Measurements from ENCODE around the gene PHF20. TPM values are rescaled to one million over a fixed set of nuclear protein-coding genes. Genes with fewer than 3 reads are reported as not detected.

Gene PHF20
- total and polyA plus RNA-seq, 2 of the 8 experiments (the other 6 are each of a cell fraction or from before 2014, with no cell fraction given) = 25.6 to 70.1 TPM

DNA sequence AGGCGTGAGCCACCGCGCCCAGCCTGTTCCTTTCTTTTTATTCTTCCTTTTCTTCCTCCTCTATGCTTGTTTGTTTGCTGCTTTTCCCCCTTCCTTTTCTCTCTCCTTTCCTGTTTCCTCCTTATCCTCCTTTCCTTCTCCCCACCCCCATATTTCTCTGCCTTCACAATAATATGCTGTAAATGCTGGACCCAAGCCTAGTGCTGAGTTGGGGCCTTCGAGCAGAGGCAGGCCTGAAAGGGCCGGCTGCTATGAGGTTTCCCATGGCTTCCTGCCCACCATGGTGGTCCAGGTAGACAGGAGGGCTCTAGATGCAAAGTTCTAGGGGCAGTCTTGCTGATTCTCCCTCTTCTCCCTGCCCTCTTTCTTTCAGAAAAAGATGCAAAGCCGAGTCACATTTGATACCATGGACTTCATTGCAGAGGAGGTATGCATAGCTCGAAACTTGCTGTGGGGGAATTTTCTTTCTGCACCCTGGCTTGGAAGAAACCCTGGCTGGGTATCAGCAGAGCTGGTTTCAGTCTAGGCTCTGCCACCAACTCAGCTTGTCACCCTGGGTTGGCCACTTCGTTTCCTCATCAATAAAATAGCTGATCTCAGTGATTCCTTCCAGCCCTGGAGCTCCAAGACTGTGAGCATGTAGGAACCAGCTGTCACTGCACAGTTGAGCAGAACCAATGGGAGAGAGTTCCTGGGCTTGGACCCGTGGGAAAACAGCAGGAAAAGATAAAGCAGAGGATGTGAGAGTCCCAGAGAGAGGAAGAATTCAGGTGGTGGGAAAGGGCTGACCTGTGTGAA, 204.0 kb downstream of the PHF20 start:
- no peak overlapping the region for H3K56ac ChIP-seq (replicated peaks; ENCODE audit: insufficient read length, low read depth, low read length)
- H3K4ac ChIP-seq (replicated peaks; ENCODE audit: insufficient read length, low read depth, low read length) = no peak overlapping the region
- no peak overlapping the region for H2BK12ac ChIP-seq (ENCODE audit: low read depth, low read length)
- H2AK5ac ChIP-seq (ENCODE audit: low read depth, low read length) = no peak overlapping the region
- H3K4me1 ChIP-seq (replicated peaks in 1 of 4; ENCODE audit: control insufficient read depth in 3 of 4, insufficient read depth in 4 of 4, low read length in 3 of 4) = no peaks in the 10 kb centered on the region
- no peak overlapping the region for H3K27ac ChIP-seq (ENCODE audit: low read depth, low read length)
- H2BK15ac ChIP-seq (ENCODE audit: low read length) = no peak overlapping the region
- no peaks in the 10 kb centered on the region for H3K23me2 ChIP-seq (ENCODE audit: low read depth, low read length)
- FAIRE-seq (no peak), DNase-seq (ENCODE audit: low read depth in 1 of 2, low spot score in 2 of 2) (no peak)
- no peak overlapping the region for H2AFZ ChIP-seq (ENCODE audit: low read length)
- H4K20me1 ChIP-seq (replicated peaks in 1 of 2; ENCODE audit: control insufficient read depth in 1 of 2, insufficient read depth in 2 of 2, low read length in 2 of 2) = no peaks in the 10 kb centered on the region
- no peaks in the 10 kb centered on the region for H3K36me3 ChIP-seq (ENCODE audit: control insufficient read depth in 2 of 4, insufficient read depth in 4 of 4, low read length in 3 of 4)
- no peak overlapping the region for H2BK120ac ChIP-seq (replicated peaks; ENCODE audit: low read depth, low read length)
- H3K79me2 ChIP-seq (ENCODE audit: control insufficient read depth in 1 of 2, insufficient read depth in 2 of 2, low read length in 2 of 2) = no peaks in the 10 kb centered on the region
- H3K4me3 ChIP-seq (ENCODE audit: extremely low read depth in 1 of 4, insufficient read depth in 2 of 4, low read depth in 3 of 4, low read length in 4 of 4) = no peak overlapping the region
- 84% methylated on average over 9 of the region's 9 CpGs; no CpG with 5 or more reads in 1 of the 2 experiments for WGBS, 2 experiments (ENCODE audit: extremely low coverage in 1 of 2, insufficient coverage in 1 of 2, insufficient read length in 1 of 2, insufficient replicate concordance in 2 of 2, low coverage in 1 of 2, low lambda C conversion rate in 2 of 2, missing lambda C conversion rate in 1 of 2)
- no peak overlapping the region for H4K91ac ChIP-seq (replicated peaks; ENCODE audit: insufficient read length, low read length)
- peaks cover 0 to 3% of the 10 kb centered on the region in 2 experiments; a peak in 1 of 4 replicates for H3K9me3 ChIP-seq (ENCODE audit: insufficient read depth in 2 of 2, low read depth in 1 of 2, low read length in 1 of 2)
- H4K5ac ChIP-seq (ENCODE audit: insufficient read length, low read depth, low read length) = no peak overlapping the region
- H3K79me1 ChIP-seq (ENCODE audit: low read depth, low read length) = no peaks in the 10 kb centered on the region; the same call in 1 of the 2 replicates
- H4K8ac ChIP-seq (ENCODE audit: extremely low read depth, insufficient read depth, low read length) = no peak overlapping the region
- H3K4me2 ChIP-seq (ENCODE audit: insufficient read depth in 1 of 2, low read depth in 2 of 2, low read length in 2 of 2) = no peak overlapping the region
- no peak overlapping the region for H2BK5ac ChIP-seq (ENCODE audit: low read depth, low read length)
- POLR2A ChIA-PET (ENCODE audit: partially characterized antibody) = interaction anchor here (1.2 kb wide), 1 partner anchor 23 kb away, joined by 3 read pairs; no protein-coding TSS in a partner anchor
- H3K27me3 ChIP-seq (replicated peaks in 1 of 4; ENCODE audit: control insufficient read depth in 3 of 4, extremely low read depth in 1 of 4, insufficient read depth in 3 of 4, low read length in 3 of 4) = no peaks in the 10 kb centered on the region; a peak in 1 of 7 replicates
- CTCF ChIA-PET (ENCODE audit: partially characterized antibody) = interaction anchor here (1.2 to 10.3 kb wide), 4 partner anchors 16 to 181 kb away, joined by 3 to 138 read pairs (median 3); no protein-coding TSS in a partner anchor
- H3K9ac ChIP-seq (replicated peaks in 1 of 4; ENCODE audit: extremely low read depth in 1 of 4, low read depth in 3 of 4, low read length in 3 of 4) = no peak overlapping the region
- H3K23ac ChIP-seq (ENCODE audit: insufficient read length) = no peak overlapping the region
- no peak overlapping the region for H2BK20ac ChIP-seq (ENCODE audit: low read length)
- H3K18ac ChIP-seq (ENCODE audit: extremely low read depth, low read length) = no peak overlapping the region
- no peak overlapping the region for H3K14ac ChIP-seq (ENCODE audit: insufficient read length)
